GM10266 (cell line): Measurements from ENCODE around the gene WNT11.

Experiments used
- DNase-seq: peaks from one replicate; pipeline ENCODE4 v3.0.0; 2012; ENCODE audit errors: extremely low spot score
- TF ChIP-seq, protein P1 (sequence below): IDR thresholded peaks from 2 replicates; pipeline ENCODE4 v1.5.1; 2012; ENCODE audit warnings: mild to moderate bottlenecking, low read depth; ENCODE audit not compliant: control insufficient read depth, insufficient read depth; ENCODE audit errors: missing control alignments

The WNT11 gene

GRCh38 chr11:76206327-76207081, at the start of gene WNT11:
Gene WNT11 (minus strand): TSS chr11:76206502. CDS start chr11:76206407, 95 bp downstream.
- TF ChIP-seq, protein P1, sequence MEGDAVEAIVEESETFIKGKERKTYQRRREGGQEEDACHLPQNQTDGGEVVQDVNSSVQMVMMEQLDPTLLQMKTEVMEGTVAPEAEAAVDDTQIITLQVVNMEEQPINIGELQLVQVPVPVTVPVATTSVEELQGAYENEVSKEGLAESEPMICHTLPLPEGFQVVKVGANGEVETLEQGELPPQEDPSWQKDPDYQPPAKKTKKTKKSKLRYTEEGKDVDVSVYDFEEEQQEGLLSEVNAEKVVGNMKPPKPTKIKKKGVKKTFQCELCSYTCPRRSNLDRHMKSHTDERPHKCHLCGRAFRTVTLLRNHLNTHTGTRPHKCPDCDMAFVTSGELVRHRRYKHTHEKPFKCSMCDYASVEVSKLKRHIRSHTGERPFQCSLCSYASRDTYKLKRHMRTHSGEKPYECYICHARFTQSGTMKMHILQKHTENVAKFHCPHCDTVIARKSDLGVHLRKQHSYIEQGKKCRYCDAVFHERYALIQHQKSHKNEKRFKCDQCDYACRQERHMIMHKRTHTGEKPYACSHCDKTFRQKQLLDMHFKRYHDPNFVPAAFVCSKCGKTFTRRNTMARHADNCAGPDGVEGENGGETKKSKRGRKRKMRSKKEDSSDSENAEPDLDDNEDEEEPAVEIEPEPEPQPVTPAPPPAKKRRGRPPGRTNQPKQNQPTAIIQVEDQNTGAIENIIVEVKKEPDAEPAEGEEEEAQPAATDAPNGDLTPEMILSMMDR = no peak
- DNase-seq = peak; percentile 73

DNA sequence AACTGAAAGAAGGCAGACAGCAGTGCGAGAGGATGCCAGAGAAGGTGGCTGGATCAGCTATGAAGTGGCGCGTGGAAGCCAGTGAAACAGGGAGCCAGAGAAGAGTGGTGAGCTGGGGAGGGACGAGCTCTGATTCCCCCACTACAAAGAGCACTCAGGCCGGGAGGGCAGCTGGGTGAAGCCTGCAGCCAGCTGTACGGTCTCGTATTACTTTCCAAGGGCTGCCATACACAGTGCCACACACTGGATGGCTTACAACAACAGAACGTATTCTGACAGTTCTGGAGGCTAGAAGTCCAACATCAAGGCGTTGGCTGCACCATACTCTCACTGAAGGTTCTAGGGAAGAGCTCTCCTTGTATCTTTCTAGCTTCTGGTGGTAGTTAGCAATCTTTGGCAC, 47.1 kb upstream of the WNT11 start:
- TF ChIP-seq, protein P1 = no peak
- no peak for DNase-seq

GRCh38 chr11:76252631-76253070, 46.3 kb upstream of the WNT11 start:
- no peak for DNase-seq
- TF ChIP-seq, protein P1 = no peak

DNA sequence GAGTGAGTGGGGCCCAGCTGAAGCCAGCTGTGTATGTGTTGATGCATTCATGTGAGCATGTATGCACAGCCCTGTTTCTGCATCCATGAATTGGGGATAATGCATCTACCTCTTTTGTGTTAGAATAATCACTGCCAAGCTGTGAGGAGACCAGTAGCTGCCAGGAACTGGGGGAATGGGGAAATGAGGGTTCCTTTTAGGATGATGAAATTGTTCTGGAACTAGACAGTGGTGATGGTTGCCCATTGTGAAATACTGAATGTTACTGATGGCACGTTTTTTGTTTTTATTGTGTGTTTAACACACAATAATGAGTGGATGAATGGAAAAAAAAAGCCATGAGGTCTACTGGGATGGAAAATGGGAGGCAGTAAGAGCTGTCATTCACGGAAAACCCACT, 45.3 kb upstream of the WNT11 start:
- TF ChIP-seq, protein P1 = no peak
- DNase-seq = no peak

DNA sequence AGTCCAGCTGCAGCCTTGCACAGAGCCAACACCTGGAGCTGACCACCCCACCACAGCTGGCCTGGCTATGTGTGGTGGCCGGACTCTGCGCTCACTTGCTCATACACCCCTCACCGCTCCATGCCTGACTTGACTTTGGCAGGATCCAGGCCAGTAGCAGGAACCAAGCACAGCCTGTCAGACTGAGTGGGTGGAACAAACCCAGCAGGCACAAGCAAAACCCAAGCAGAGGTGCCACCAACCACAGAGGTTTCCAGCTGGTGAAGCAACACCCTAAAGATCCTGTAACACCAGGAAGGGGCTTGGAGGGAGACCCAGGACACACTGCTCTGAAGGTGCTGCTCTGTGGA, 44.9 kb upstream of the WNT11 start:
- no peak for DNase-seq
- TF ChIP-seq, protein P1 = no peak

DNA sequence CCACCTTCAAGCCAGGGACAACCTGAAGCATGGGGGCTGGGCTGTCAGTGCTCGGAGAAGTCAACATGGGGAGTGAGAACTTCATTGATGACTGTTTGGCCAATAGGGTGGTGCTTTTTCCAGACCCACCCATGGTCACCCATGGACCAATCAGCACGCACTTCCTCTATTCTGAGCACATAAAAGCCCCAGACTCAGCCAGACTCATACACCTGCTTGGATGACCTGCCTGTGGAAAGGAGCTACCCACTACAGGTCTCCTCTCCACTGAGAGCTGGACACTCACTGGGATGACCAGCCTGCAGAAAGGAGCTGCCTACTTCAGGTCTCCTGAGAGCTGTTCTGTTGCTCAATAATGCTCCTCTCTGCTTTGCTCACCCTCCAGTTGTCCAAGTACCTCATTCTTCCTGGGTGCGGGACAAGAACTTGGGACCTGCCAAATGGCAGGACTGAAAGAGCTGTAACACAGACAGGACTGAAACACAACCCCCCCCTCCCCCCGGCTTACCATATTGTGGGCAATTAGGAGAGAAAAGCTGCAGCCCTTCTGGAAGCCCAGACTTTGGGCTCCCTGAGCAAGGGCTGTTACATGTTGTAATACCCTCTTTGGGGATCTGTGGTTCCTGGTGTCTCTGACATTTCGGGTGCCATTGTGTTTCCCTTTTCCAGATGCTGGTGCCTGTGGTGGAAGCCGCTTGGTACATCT, 44.4 kb upstream of the WNT11 start:
- TF ChIP-seq, protein P1 = no peak
- no peak for DNase-seq

GRCh38 chr11:76249195-76249741, 43.0 kb upstream of the WNT11 start:
- TF ChIP-seq, protein P1 = no peak

More at GRCh38 chr11:76249195-76249741, 43.0 kb upstream of the WNT11 start:
- DNase-seq = no peak
